Measurements from ENCODE around the gene GALNTL6. TPM values are rescaled to one million over a fixed set of nuclear protein-coding genes. Genes with fewer than 3 reads are reported as not detected.

Gene GALNTL6
- total RNA-seq, 2 donors from 2014 or later: 0.92 to 3.8 TPM

- no peaks in the 10 kb centered on the region for H3K27me3 ChIP-seq (replicated peaks; ENCODE audit: insufficient read depth)
- H3K4me3 ChIP-seq: no peak overlapping the region
- TF ChIP-seq CTCF (IDR thresholded peaks at IDR 0.05): no peak
- no peaks in the 10 kb centered on the region for H3K36me3 ChIP-seq
- ATAC-seq (ENCODE audit: insufficient number of reproducible peaks, low FRiP score, low read depth) (no peak), DNase-seq (ENCODE audit: low spot score) (no peak)
- no peaks in the 10 kb centered on the region for H3K9me3 ChIP-seq
- H3K27ac ChIP-seq: no peak overlapping the region
- H3K4me1 ChIP-seq (ENCODE audit: control insufficient read depth in 1 of 2, low read depth in 2 of 2): no peaks in the 10 kb centered on the region
Measured at GRCh38 chr4:172654457-172654856, 841.3 kb downstream of the GALNTL6 start.

- H3K36me3 ChIP-seq: no peaks in the 10 kb centered on the region
- H3K4me1 ChIP-seq (ENCODE audit: control insufficient read depth in 1 of 2, low read depth in 2 of 2): no peaks in the 10 kb centered on the region
- DNase-seq (ENCODE audit: low spot score) (no peak), ATAC-seq (ENCODE audit: insufficient number of reproducible peaks, low FRiP score, low read depth) (no peak)
- no peak for TF ChIP-seq CTCF (IDR thresholded peaks at IDR 0.05)
- H3K27ac ChIP-seq: no peak overlapping the region
- H3K4me3 ChIP-seq: no peak overlapping the region
- no peaks in the 10 kb centered on the region for H3K9me3 ChIP-seq
- H3K27me3 ChIP-seq (replicated peaks; ENCODE audit: insufficient read depth): no peaks in the 10 kb centered on the region
Measured at GRCh38 chr4:172656055-172656454, 842.9 kb downstream of the GALNTL6 start.

- Histone ChIP-seq H3K36me3 (no peaks in the 10 kb centered on the region), H3K4me3 (no peak overlapping the region), H3K9me3 (no peaks in the 10 kb centered on the region), H3K27me3 (replicated peaks; ENCODE audit: insufficient read depth) (no peaks in the 10 kb centered on the region), H3K27ac (no peak overlapping the region), H3K4me1 (ENCODE audit: control insufficient read depth in 1 of 2, low read depth in 2 of 2) (no peaks in the 10 kb centered on the region)
- TF ChIP-seq CTCF (IDR thresholded peaks at IDR 0.05): no peak
- ATAC-seq (ENCODE audit: insufficient number of reproducible peaks, low FRiP score, low read depth): no peak
- no peak for DNase-seq (ENCODE audit: low spot score)
Measured at GRCh38 chr4:172657081-172657480, 843.9 kb downstream of the GALNTL6 start.

- Histone ChIP-seq H3K36me3 (no peaks in the 10 kb centered on the region), H3K9me3 (no peaks in the 10 kb centered on the region), H3K27ac (no peak overlapping the region), H3K27me3 (replicated peaks; ENCODE audit: insufficient read depth) (no peaks in the 10 kb centered on the region), H3K4me3 (no peak overlapping the region), H3K4me1 (ENCODE audit: control insufficient read depth in 1 of 2, low read depth in 2 of 2) (no peaks in the 10 kb centered on the region)
- ATAC-seq (ENCODE audit: insufficient number of reproducible peaks, low FRiP score, low read depth): no peak
- TF ChIP-seq CTCF (IDR thresholded peaks at IDR 0.05): no peak
- no peak for DNase-seq (ENCODE audit: low spot score)
Measured at GRCh38 chr4:172660251-172660650, 847.0 kb downstream of the GALNTL6 start.

- H3K27me3 ChIP-seq (replicated peaks; ENCODE audit: insufficient read depth): no peaks in the 10 kb centered on the region
- H3K4me3 ChIP-seq: no peak overlapping the region
- H3K9me3 ChIP-seq: no peaks in the 10 kb centered on the region
- ATAC-seq (ENCODE audit: insufficient number of reproducible peaks, low FRiP score, low read depth) (no peak), DNase-seq (ENCODE audit: low spot score) (no peak)
- H3K36me3 ChIP-seq: no peaks in the 10 kb centered on the region
- no peak for TF ChIP-seq CTCF (IDR thresholded peaks at IDR 0.05)
- no peak overlapping the region for H3K27ac ChIP-seq
- no peaks in the 10 kb centered on the region for H3K4me1 ChIP-seq (ENCODE audit: control insufficient read depth in 1 of 2, low read depth in 2 of 2)
Measured at GRCh38 chr4:172662113-172662512, 848.9 kb downstream of the GALNTL6 start.

Data from thoracic aorta (tissue), 2 donors.